ENCODE data around the gene RMND1. TPM values are rescaled to one million over a fixed set of nuclear protein-coding genes. Genes with fewer than 3 reads are reported as not detected.

RMND1 gene
- total RNA-seq, 1 experiment from 2014 or later, result 27.0 TPM

DNA sequence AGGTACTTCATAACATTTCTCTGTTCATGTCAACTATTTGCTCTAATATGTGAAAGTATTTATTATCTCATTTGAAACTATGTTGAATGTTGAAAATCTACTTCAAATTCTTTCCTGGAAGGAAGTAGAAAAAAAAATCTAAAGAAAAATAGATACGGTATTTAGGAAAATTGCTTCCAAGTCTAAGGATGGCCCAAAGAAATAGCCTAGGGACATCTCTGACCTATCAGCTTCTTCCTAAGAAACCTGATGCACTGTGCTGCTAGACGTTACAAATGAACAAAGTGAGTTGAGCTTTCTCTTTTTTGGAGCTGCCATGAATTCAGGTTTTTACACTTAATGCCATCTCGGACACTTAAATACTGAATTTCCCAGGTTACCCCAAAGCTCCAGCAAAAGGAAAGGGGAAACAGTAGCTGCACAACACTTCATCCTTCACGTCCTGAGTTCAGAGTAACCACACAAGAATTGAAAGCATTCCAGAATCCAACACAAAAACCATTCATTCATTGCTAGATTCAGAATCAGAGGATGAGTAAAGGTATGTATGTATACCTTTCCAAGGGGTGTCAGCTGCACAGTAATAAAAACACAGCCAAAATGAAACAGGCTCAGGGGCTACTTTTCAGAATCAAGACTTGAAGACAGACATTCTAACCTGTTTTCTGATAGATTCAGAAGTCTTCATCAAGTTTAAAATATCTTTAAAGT is 7.9 kb downstream of the RMND1 start:
- Histone ChIP-seq H4K5ac (ENCODE audit: insufficient read length, low read depth, low read length) (no peak overlapping the region), H3K79me2 (ENCODE audit: insufficient read depth, low read length) (peaks cover 12% of the 10 kb centered on the region; the same call in 1 of the 2 replicates), H3K4me2 (ENCODE audit: insufficient read depth, insufficient read length, low read length) (no peak overlapping the region), H3K27ac (ENCODE audit: insufficient read length, low read depth, low read length) (no peak overlapping the region), H2BK20ac (ENCODE audit: low read depth, low read length, poor library complexity, severe bottlenecking) (no peak overlapping the region), H3T11ph (ENCODE audit: low read length) (no peak overlapping the region), H3K14ac (ENCODE audit: insufficient read depth, low read length) (no peak overlapping the region), H4K20me1 (ENCODE audit: control insufficient read depth, insufficient read depth, insufficient read length) (no peaks in the 10 kb centered on the region), H3K27me3 (ENCODE audit: insufficient read depth, low read length) (no peaks in the 10 kb centered on the region), H3K4ac (ENCODE audit: low read depth, low read length) (no peak overlapping the region), H4K8ac (replicated peaks; ENCODE audit: insufficient read length, low read depth, low read length) (no peak overlapping the region), H3K56ac (ENCODE audit: insufficient read length, low read depth, low read length) (no peak overlapping the region), H3K4me1 (ENCODE audit: insufficient read depth, low read length) (no peaks in the 10 kb centered on the region), H2BK15ac (ENCODE audit: low read depth, low read length) (no peak overlapping the region), H4K91ac (ENCODE audit: insufficient read length, low read depth, low read length) (no peak overlapping the region), H3K23ac (ENCODE audit: insufficient read length, low read depth, low read length) (no peak overlapping the region), H2BK5ac (ENCODE audit: insufficient read length, low read length) (no peak overlapping the region), H2BK12ac (ENCODE audit: insufficient read length, low read depth, low read length) (no peak overlapping the region), H2BK120ac (ENCODE audit: low read depth, low read length, poor library complexity, severe bottlenecking) (no peak overlapping the region), H2AFZ (ENCODE audit: low read length) (no peak overlapping the region), H3K9ac (ENCODE audit: extremely low read depth, insufficient read length, low read length) (no peak overlapping the region), H3K9me3 (ENCODE audit: control insufficient read depth, low read depth, low read length) (no peaks in the 10 kb centered on the region), H3K79me1 (ENCODE audit: insufficient read depth, low read depth, low read length, poor library complexity, severe bottlenecking) (peaks cover 9% of the 10 kb centered on the region), H2AK5ac (ENCODE audit: insufficient read length, low read length) (no peak overlapping the region), H3K23me2 (ENCODE audit: insufficient read length, low read depth, low read length, poor library complexity, severe bottlenecking) (no peaks in the 10 kb centered on the region), H3K18ac (ENCODE audit: insufficient read length, low read depth, low read length) (no peak overlapping the region)
- Mint-ChIP-seq H3K27me3 (ENCODE audit: low read depth) (no peaks in the 10 kb centered on the region), H3K27ac (peak overlapping the region in 1 of 3 experiments; percentile 56; a peak in 2 of 7 replicates), H3K4me3 (no peak overlapping the region), H3K4me1 (peaks cover 0 to 6% of the 10 kb centered on the region in 2 experiments; a peak in 1 of 4 replicates), H3K9me3 (no peaks in the 10 kb centered on the region), H3K36me3 (ENCODE audit: insufficient read depth in 1 of 3, low read depth in 3 of 3) (peaks cover 2 to 25% (median 13%) of the 10 kb centered on the region in 3 experiments; a peak in 4 of 7 replicates)
- no peak for DNase-seq
- TF ChIP-seq, protein P1, sequence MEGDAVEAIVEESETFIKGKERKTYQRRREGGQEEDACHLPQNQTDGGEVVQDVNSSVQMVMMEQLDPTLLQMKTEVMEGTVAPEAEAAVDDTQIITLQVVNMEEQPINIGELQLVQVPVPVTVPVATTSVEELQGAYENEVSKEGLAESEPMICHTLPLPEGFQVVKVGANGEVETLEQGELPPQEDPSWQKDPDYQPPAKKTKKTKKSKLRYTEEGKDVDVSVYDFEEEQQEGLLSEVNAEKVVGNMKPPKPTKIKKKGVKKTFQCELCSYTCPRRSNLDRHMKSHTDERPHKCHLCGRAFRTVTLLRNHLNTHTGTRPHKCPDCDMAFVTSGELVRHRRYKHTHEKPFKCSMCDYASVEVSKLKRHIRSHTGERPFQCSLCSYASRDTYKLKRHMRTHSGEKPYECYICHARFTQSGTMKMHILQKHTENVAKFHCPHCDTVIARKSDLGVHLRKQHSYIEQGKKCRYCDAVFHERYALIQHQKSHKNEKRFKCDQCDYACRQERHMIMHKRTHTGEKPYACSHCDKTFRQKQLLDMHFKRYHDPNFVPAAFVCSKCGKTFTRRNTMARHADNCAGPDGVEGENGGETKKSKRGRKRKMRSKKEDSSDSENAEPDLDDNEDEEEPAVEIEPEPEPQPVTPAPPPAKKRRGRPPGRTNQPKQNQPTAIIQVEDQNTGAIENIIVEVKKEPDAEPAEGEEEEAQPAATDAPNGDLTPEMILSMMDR (conservative IDR thresholded peaks at IDR 0.05), result no peak
- WGBS (ENCODE audit: extremely low coverage, insufficient read length, low lambda C conversion rate), result no CpG with 5 or more reads among the region's 4 CpGs

All from H9 (cell line).